NB4 (cell line): ENCODE results near the gene ISG20.

ENCODE experiments used
- CTCF ChIP-seq: IDR thresholded peaks from one replicate; pipeline ENCODE4 v1.5.1; 2012; ENCODE audit warnings: low read depth, low read length
- MAX ChIP-seq: IDR thresholded peaks from 2 replicates; pipeline ENCODE4 v1.6.1; 2011; ENCODE audit warnings: low read depth, low read length
- POLR2A ChIP-seq: IDR thresholded peaks from 2 replicates; pipeline ENCODE4 v1.6.1; 2011; ENCODE audit warnings: mild to moderate bottlenecking; ENCODE audit not compliant: insufficient read length; ENCODE audit errors: extremely low read depth

- TF ChIP-seq CTCF (no peak), POLR2A (no peak), MAX (no peak)
Measured at GRCh38 chr15:88695691-88696251, 57.0 kb downstream of the ISG20 start.
